HepG2 (cell line): Measurements from ENCODE around the gene NOP14. TPM values are rescaled to one million over a fixed set of nuclear protein-coding genes. Genes with fewer than 3 reads are reported as not detected.

Experiments used
- ERF ChIP-seq: IDR thresholded peaks from 2 replicates; pipeline ENCODE4 v1.6.1; 2018; ENCODE audit warnings: missing biosample characterization, missing genetic modification reagents
- GTF2F1 ChIP-seq: fragments of 150-350 bp; IDR thresholded peaks from 2 replicates; pipeline ENCODE4 v1.6.1; 2014; ENCODE audit warnings: low read length
- HOXA9 ChIP-seq: sonication (generic); formaldehyde crosslinking; IDR thresholded peaks from 2 replicates; pipeline ENCODE4 v1.8.1; 2022; ENCODE audit warnings: missing genetic modification reagents, mild to moderate bottlenecking, moderate library complexity, borderline replicate concordance
- KAT2B ChIP-seq: fragments of 150-350 bp; IDR thresholded peaks from 2 replicates; pipeline ENCODE4 v1.6.1; 2014; ENCODE audit warnings: low read depth, low read length, borderline replicate concordance
- KAT8 ChIP-seq: IDR thresholded peaks from 2 replicates; pipeline ENCODE4 v1.6.1; 2016; ENCODE audit warnings: missing genetic modification reagents, missing compliant biosample characterization
- KLF15 ChIP-seq: sonication (generic); formaldehyde crosslinking; IDR thresholded peaks from 2 replicates; pipeline ENCODE4 v1.8.1; 2023; ENCODE audit warnings: borderline replicate concordance, mild to moderate bottlenecking, inconsistent platforms, missing genetic modification reagents, mixed read lengths
- MIER3 ChIP-seq: IDR thresholded peaks from 2 replicates; pipeline ENCODE4 v1.6.1; 2016; ENCODE audit warnings: missing compliant biosample characterization, borderline replicate concordance
- NCOA5 ChIP-seq: sonication (generic); formaldehyde crosslinking; IDR thresholded peaks from 2 replicates; pipeline ENCODE4 v1.4.0; 2020; ENCODE audit warnings: missing genetic modification reagents
- PHF21A ChIP-seq: sonication (generic); formaldehyde crosslinking; IDR thresholded peaks from 2 replicates; pipeline ENCODE4 v1.5.0; 2020; ENCODE audit warnings: mild to moderate bottlenecking, missing genetic modification reagents
- RBM39 ChIP-seq: fragments of 200-400 bp; formaldehyde crosslinking; IDR thresholded peaks from one replicate; pipeline ENCODE4 v1.6.1; 2018; ENCODE audit warnings: antibody characterized with exemption, mild to moderate bottlenecking, low read depth, low read length; ENCODE audit not compliant: poor library complexity, severe bottlenecking
- YEATS2 ChIP-seq: sonication (generic); formaldehyde crosslinking; IDR thresholded peaks from 2 replicates; pipeline ENCODE4 v1.4.0; 2020; ENCODE audit warnings: missing genetic modification reagents, borderline replicate concordance
- ZFYVE20 ChIP-seq: sonication (generic); formaldehyde crosslinking; IDR thresholded peaks from 2 replicates; pipeline ENCODE4 v1.8.0; 2023; ENCODE audit warnings: low read depth, mild to moderate bottlenecking, moderate library complexity, missing genetic modification reagents, borderline replicate concordance
- ZNF264 ChIP-seq: sonication (generic); formaldehyde crosslinking; IDR thresholded peaks from 2 replicates; pipeline ENCODE4 v1.4.0; 2020; ENCODE audit warnings: missing genetic modification reagents
- ZNF496 ChIP-seq: sonication (generic); formaldehyde crosslinking; IDR thresholded peaks from 2 replicates; pipeline ENCODE4 v1.8.1; 2023; ENCODE audit warnings: mild to moderate bottlenecking, moderate library complexity, missing genetic modification reagents; ENCODE audit not compliant: insufficient replicate concordance
- ZNF546 ChIP-seq: sonication (generic); formaldehyde crosslinking; conservative IDR thresholded peaks from 2 replicates; pipeline ENCODE4 v1.8.1; 2023; ENCODE audit warnings: mild to moderate bottlenecking, missing genetic modification reagents
- ZNF660 ChIP-seq: sonication (generic); formaldehyde crosslinking; IDR thresholded peaks from 2 replicates; pipeline ENCODE4 v1.5.1; 2020; ENCODE audit warnings: mild to moderate bottlenecking, low read depth, missing genetic modification reagents, borderline replicate concordance
- ZNF761 ChIP-seq: sonication (generic); formaldehyde crosslinking; conservative IDR thresholded peaks from 2 replicates; pipeline ENCODE4 v1.4.0; 2020; ENCODE audit warnings: mild to moderate bottlenecking, missing genetic modification reagents
- polyA plus RNA-seq, 8 experiments: library from polyadenylated mRNA; depleted of rRNA in 3 of 8; stranded (reverse) in 7 of 8; unstranded in 1 of 8; fragments of >200 nt; fragmentation: Illumina TruSeq in 4 of 8; extraction: Trizol in 4 of 8; gene quantifications; 2 replicates each; pipeline versions ENCODE4 v1.2.1 to v1.2.3, GENCODE V29; 2011 to 2016; ENCODE audit warnings: low read depth in 4 of 8, missing spikeins in 1 of 8, mixed read lengths in 1 of 8; ENCODE audit not compliant: insufficient read depth in 1 of 8
- total RNA-seq, 5 experiments: library from RNA; depleted of rRNA; stranded (reverse); fragments of >200 nt; fragmentation: Illumina TruSeq; extraction: Trizol; gene quantifications; 2 replicates each; pipeline ENCODE4 v1.2.3, GENCODE V29; 2016; ENCODE audit warnings: low read depth in 1 of 5
- TF ChIP-seq, protein P1 (sequence below): sonication (generic); formaldehyde crosslinking; IDR thresholded peaks from one replicate; pipeline ENCODE4 v1.5.1; 2020; ENCODE audit warnings: mild to moderate bottlenecking, missing genetic modification reagents; ENCODE audit errors: not compliant biosample characterization
- TF ChIP-seq, protein P2 (sequence below): sonication (generic); formaldehyde crosslinking; IDR thresholded peaks from 2 replicates; pipeline ENCODE4 v1.4.0; 2020; ENCODE audit warnings: mild to moderate bottlenecking, missing genetic modification reagents
- TF ChIP-seq, protein P3 (sequence below): IDR thresholded peaks from 2 replicates; pipeline ENCODE4 v1.6.1; 2016

NOP14 gene
- total and polyA plus RNA-seq, 2 of the 13 experiments (the other 11 are each of a cell fraction or from before 2014, with no cell fraction given), result 6.9 to 47.9 TPM

GRCh38 chr4:2937146-2937857 lies 25.9 kb downstream of the NOP14 start (continued):
- TF ChIP-seq, protein P1, sequence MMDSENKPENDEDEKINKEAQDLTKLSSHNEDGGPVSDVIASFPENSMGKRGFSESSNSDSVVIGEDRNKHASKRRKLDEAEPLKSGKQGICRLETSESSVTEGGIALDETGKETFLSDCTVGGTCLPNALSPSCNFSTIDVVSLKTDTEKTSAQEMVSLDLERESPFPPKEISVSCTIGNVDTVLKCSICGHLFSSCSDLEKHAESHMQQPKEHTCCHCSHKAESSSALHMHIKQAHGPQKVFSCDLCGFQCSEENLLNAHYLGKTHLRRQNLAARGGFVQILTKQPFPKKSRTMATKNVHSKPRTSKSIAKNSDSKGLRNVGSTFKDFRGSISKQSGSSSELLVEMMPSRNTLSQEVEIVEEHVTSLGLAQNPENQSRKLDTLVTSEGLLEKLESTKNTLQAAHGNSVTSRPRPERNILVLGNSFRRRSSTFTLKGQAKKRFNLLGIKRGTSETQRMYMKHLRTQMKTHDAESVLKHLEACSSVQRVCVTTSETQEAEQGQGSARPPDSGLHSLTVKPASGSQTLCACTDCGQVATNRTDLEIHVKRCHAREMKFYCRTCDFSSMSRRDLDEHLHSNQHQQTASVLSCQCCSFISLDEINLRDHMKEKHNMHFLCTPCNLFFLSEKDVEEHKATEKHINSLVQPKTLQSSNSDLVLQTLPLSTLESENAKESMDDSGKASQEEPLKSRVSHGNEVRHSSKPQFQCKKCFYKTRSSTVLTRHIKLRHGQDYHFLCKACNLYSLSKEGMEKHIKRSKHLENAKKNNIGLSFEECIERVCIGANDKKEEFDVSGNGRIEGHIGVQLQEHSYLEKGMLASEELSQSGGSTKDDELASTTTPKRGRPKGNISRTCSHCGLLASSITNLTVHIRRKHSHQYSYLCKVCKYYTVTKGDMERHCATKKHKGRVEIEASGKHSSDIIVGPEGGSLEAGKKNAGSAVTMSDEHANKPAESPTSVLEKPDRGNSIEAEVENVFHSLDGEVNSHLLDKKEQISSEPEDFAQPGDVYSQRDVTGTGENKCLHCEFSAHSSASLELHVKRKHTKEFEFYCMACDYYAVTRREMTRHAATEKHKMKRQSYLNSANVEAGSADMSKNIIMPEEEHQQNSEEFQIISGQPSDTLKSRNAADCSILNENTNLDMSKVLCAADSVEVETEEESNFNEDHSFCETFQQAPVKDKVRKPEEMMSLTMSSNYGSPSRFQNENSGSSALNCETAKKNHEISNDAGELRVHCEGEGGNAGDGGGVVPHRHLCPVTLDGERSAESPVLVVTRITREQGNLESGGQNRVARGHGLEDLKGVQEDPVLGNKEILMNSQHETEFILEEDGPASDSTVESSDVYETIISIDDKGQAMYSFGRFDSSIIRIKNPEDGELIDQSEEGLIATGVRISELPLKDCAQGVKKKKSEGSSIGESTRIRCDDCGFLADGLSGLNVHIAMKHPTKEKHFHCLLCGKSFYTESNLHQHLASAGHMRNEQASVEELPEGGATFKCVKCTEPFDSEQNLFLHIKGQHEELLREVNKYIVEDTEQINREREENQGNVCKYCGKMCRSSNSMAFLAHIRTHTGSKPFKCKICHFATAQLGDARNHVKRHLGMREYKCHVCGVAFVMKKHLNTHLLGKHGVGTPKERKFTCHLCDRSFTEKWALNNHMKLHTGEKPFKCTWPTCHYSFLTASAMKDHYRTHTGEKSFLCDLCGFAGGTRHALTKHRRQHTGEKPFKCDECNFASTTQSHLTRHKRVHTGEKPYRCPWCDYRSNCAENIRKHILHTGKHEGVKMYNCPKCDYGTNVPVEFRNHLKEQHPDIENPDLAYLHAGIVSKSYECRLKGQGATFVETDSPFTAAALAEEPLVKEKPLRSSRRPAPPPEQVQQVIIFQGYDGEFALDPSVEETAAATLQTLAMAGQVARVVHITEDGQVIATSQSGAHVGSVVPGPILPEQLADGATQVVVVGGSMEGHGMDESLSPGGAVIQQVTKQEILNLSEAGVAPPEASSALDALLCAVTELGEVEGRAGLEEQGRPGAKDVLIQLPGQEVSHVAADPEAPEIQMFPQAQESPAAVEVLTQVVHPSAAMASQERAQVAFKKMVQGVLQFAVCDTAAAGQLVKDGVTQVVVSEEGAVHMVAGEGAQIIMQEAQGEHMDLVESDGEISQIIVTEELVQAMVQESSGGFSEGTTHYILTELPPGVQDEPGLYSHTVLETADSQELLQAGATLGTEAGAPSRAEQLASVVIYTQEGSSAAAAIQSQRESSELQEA, result no peak
- TF ChIP-seq ZNF660 (CRISPR knock-in tag) (no peak), GTF2F1 (no peak), ZNF264 (CRISPR knock-in tag) (0 out of 2 replicates have a peak, but pooled peaks have one; percentile 55), ZNF546 (CRISPR knock-in tag) (no peak), PHF21A (CRISPR knock-in tag) (peak; percentile 77; the same call in 1 of the 2 replicates), ERF (CRISPR knock-in tag) (peak; percentile 80), KAT2B (no peak), NCOA5 (CRISPR knock-in tag) (no peak), KAT8 (peak; percentile 63), RBM39 (no peak), ZNF761 (CRISPR knock-in tag) (no peak), KLF15 (CRISPR knock-in tag) (no peak), ZFYVE20 (no peak), MIER3 (CRISPR knock-in tag) (0 out of 2 replicates have a peak, but pooled peaks have one; percentile 70), YEATS2 (CRISPR knock-in tag) (no peak), ZNF496 (CRISPR knock-in tag) (no peak), HOXA9 (CRISPR knock-in tag) (no peak)
- TF ChIP-seq, protein P2, sequence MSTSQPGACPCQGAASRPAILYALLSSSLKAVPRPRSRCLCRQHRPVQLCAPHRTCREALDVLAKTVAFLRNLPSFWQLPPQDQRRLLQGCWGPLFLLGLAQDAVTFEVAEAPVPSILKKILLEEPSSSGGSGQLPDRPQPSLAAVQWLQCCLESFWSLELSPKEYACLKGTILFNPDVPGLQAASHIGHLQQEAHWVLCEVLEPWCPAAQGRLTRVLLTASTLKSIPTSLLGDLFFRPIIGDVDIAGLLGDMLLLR (CRISPR knock-in tag), result no peak
- TF ChIP-seq, protein P3, sequence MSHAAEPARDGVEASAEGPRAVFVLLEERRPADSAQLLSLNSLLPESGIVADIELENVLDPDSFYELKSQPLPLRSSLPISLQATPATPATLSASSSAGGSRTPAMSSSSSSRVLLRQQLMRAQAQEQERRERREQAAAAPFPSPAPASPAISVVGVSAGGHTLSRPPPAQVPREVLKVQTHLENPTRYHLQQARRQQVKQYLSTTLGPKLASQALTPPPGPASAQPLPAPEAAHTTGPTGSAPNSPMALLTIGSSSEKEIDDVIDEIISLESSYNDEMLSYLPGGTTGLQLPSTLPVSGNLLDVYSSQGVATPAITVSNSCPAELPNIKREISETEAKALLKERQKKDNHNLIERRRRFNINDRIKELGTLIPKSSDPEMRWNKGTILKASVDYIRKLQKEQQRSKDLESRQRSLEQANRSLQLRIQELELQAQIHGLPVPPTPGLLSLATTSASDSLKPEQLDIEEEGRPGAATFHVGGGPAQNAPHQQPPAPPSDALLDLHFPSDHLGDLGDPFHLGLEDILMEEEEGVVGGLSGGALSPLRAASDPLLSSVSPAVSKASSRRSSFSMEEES (CRISPR knock-in tag), result peak; percentile 72
